Forelimb muscle (tissue), 1 donor: ENCODE measurements around the gene PTPN13. TPM values are rescaled to one million over a fixed set of nuclear protein-coding genes. Genes with fewer than 3 reads are reported as not detected.

Source experiments
- DNase-seq: peaks from one replicate; pipeline ENCODE4 v3.0.0-alpha.2; 2013; ENCODE audit warnings: low read depth
- polyA plus RNA-seq: library from polyadenylated mRNA; unstranded; fragments of 120-200 nt; gene quantifications from one replicate; pipeline ENCODE4 v1.2.1, GENCODE V29; 2013; ENCODE audit not compliant: insufficient read length

The PTPN13 gene
- polyA plus RNA-seq, 1 donor = 3.6 TPM

- DNase-seq = no peak
Measured at GRCh38 chr4:86856896-86857295, 262.8 kb downstream of the PTPN13 start.

DNA sequence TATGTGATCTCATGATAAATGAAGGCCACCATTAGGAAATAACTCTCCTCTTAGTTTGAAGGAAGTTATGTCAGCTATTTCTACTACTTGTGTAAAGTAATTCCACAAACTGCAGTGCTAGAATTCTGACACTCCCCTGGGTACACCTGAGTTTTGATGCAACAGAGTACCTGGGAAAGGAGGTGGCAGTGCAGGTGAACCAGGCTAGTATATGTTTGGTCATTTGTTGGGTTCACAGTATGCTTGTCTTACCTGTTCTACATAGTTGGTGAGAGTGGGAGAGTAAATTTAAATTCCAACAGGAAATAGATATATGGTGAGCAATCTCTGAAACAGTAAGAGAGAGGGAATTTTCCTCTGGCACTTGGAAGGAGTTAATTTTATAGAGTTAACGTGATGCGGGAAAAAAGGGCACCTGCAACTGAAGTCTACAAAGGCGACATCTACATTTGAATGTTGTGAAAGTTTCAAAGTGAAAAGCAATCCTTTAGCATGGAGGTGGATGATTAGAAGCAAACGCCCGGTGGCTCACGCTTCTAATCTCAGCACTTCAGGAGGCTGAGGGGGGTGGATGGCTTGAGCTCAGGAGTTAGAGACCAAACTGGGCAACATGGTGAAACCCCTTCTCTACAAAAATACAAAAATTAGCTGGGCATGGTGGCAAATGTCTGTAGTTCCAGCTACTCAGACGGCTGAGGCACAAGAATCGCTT lies 263.4 kb downstream of the PTPN13 start:
- DNase-seq = no peak

Other genes with a start within 250 kb of the PTPN13 start
- 3.3 TPM for gene MAPK10, start 234.3 kb upstream of the PTPN13 start, polyA plus RNA-seq